ENCODE data around the gene DNAH11.
"Not testable (repeated sequence)": the region's sequence is repeated elsewhere in the genome, so short reads cannot be mapped to it uniquely, and the experiment has no call there.

Gene DNAH11

DNA sequence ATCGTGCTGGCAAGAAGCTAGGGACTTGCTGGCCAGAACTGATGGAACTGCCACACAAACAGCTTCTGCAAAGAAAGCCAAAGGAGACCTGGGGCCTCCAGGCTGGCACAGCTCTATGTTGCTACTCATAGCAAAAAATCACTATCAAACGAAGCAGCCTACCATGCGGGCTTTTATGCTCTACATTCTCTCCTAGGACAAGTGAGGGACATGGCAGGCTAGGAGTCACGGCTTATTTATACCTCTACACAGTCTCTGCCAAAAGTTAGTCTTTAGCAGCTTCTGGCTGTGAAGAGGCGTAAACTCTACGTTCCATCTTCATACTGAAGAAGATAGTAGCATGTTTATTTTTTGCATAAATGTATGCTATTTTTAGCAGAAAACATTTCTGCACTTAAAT lies 367.4 kb downstream of the DNAH11 start:
- no peak for TF ChIP-seq ZNF274 (IDR thresholded peaks at IDR 0.05; ENCODE audit: low read depth, low read length)
- no peak overlapping the region for H3K4me3 ChIP-seq (ENCODE audit: low read length)

DNA sequence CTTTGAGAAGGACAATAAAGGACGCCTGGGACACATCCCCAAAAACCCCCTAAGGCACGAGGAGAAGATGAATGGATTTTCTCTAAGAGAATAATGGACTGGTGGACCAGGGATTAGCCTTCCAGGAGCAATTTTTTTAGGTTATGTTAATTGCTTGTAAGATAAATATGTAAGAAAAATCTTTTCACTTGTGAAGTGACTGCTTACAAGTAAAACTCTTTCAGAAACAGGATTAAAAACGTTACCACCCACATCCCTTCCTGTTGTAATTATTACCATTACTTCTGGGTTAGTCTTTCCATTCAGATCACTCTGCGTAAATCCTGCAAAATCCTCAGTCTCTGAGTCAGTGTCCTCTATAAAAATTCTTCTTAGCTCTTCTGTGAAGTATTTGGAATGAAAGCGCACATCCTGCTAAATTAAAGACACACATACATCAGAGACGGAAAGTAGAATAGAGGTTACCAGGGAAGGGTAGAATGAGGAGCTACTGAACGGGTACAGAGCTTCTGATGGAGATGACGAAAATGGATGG lies 368.6 kb downstream of the DNAH11 start:
- TF ChIP-seq ZNF274 (IDR thresholded peaks at IDR 0.05; ENCODE audit: low read depth, low read length): no peak
- no peak overlapping the region for H3K4me3 ChIP-seq (ENCODE audit: low read length)

DNA sequence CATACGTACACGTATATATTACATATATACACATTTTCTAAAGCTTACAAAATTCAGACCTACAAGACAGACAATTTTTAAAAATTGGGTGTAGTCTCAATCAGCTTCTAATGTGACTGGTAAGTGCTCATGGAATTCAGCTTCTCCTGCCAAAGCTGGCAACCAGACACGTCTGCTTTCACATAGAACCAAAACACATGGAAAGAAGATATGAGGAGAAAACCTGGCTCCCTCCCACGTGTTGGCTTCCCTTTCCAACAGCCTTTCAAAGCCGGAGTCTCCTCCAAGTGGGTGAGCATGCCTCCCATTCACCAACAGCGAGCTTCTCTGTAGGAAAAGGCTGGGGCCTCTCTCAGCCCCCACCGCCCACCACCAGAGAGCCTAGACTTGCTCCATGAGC lies 369.5 kb downstream of the DNAH11 start:
- no peak overlapping the region for H3K4me3 ChIP-seq (ENCODE audit: low read length)
- no peak for TF ChIP-seq ZNF274 (IDR thresholded peaks at IDR 0.05; ENCODE audit: low read depth, low read length)

DNA sequence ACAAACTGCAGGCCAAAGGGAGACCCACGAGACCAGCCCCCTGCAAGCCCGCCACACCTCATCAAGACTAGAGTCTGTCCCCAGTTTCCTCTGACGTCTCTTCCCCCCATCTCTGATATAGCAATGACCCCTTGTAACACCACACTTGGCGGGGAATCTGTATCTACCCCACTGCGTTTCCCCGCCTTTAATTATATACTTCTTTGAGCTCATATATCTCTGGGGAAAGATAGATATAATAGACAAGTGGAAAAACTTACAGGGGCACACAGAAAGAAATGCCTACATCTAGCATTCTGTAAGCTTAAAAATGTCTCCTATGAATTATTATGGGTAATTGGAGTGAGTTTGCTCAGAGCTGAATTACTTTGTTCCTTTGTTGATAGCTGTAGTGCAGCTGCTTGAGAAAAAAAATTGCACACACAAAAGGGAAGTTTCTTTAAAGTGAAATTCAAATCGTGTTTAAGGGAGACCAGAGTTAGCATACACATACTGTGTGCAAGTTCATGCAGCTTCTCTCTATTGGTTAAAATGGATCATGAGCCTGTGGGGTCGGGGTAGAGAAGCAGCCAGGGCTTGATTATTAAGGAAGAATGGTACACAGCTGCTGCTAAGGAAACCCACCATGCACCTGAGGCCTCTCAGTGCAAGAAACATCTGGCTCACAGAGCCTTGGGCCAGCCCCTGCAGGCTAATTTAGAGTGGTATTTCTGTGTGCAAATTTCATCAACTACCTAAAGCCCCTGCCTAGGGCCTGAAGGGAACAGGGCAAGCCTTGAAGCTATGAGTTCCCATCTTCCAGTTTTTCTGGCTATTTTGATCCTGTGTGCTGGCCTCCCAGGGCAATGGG lies 370.3 kb downstream of the DNAH11 start:
- TF ChIP-seq ZNF274 (IDR thresholded peaks at IDR 0.05; ENCODE audit: low read depth, low read length): no peak
- H3K4me3 ChIP-seq (ENCODE audit: low read length): no peak overlapping the region

DNA sequence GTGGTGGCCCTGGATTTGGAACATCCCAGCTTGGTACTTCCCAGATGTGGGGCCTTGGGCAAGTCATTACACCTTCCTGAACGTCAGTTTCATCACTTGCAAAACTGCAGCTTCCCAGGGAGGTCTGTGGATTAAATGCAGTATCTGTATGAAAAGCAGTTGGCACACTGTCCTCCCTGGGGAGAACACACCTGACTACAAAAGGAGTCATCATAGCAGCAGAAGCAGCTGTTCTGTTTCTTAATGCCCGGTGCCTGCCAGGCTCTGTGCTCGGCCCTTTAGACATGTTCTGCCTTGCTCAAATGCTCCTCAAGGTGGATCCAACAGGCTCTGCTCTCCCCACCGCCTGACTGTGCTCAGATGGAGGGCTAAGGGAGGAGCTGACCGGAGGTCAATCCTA lies 371.8 kb downstream of the DNAH11 start:
- TF ChIP-seq ZNF274 (IDR thresholded peaks at IDR 0.05; ENCODE audit: low read depth, low read length): no peak
- no peak overlapping the region for H3K4me3 ChIP-seq (ENCODE audit: low read length)

DNA sequence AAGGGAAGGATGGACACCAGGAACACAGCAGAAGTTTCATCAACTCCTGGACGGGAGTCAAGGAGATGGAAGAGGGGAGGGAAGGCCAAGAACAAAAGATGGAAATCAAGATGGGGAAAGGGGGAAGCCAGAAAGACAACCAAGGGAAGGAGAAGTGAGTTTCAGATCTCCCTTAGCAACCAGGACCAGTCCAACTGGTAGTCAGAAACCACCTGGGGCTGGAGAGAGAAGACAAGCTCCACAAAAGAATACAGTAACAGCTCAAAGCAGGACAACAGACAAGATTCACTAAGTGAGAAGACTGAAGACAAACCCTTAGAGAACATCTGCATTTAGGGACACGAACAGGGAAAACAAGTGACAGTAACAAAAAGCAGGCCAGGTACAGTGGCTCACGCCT lies 372.3 kb downstream of the DNAH11 start:
- TF ChIP-seq ZNF274 (IDR thresholded peaks at IDR 0.05; ENCODE audit: low read depth, low read length): no peak

DNA sequence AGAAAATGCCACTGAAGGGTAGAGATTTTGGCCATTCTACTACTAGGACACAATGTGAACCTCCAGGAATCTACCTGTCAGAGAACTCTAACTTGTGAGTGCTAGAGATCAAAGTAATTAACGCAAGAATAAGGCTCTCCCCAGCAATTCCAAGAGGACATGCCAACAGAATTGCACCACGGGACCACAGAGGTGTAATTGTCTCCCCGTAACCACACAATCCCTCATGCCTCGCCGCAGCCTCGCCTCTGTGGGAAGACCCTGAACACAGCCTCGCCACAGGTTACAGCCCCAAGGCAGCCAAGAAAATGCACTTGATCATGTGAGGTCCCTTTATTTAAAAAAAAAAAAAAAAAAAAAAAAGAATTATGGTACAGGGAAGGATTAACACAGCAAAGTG lies 373.3 kb downstream of the DNAH11 start:
- no peak for TF ChIP-seq ZNF274 (IDR thresholded peaks at IDR 0.05; ENCODE audit: low read depth, low read length)
- no peak overlapping the region for H3K4me3 ChIP-seq (ENCODE audit: low read length)

More for the DNA sequence above, 372.3 kb downstream of the DNAH11 start:
- H3K4me3 ChIP-seq (ENCODE audit: low read length): no peak overlapping the region

DNA sequence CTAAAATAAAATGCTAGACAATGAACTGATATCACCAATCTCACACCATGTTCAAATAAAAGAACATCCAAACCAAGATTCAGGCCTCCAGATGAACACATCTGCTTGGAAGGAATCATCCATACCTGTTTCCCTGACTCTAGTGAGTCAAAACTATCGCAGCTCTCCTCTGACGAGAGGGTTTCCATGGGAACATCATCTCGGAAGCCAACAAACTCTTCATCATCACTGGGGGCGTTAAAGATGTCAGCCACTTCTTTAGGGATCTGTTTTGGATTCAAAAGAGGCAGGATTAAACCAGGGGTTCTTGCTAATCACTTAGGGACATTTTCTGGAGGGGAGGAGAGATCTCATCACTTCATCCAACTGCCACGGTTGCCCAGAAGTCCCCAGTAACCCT lies 373.8 kb downstream of the DNAH11 start:
- no peak overlapping the region for H3K4me3 ChIP-seq (ENCODE audit: low read length)
- no peak for TF ChIP-seq ZNF274 (IDR thresholded peaks at IDR 0.05; ENCODE audit: low read depth, low read length)

DNA sequence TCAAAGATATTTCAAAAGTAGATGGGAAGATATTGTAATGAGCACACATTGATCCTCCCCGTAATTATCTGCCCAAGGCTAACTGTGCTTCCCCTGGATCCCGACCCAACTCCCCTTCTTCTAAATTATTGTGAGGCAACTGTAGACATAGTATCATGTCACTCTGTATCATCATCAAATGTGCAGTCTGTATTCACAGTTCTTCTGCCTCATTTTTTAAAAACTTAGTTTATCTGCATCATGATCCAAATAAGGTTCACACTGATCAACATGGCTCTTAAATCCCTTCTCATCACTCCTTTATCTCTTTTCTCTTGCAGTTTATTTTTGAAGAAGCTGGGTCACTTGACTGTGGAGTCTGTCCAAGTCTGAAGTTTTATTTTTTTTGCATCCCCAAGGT lies 375.4 kb downstream of the DNAH11 start:
- no peak for TF ChIP-seq ZNF274 (IDR thresholded peaks at IDR 0.05; ENCODE audit: low read depth, low read length)
- H3K4me3 ChIP-seq (ENCODE audit: low read length): no peak overlapping the region

DNA sequence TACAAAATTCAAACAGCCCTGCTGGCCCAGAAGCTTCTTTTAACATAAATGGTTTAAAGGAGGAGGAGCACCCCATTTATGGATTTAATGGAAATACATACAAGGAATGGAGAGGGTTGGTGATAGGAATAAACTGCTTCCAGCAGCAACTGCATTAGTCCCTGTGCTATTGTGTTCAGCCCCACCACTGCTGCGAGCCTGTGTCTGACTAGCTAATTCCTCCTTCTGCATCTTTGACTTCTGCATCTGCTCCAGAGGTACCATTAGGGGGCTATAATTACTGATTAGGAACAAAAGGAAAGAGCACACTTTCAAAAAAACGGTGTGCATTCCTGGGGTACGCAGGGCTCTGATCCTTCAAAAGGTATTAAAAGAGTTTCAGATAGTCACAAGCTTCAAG lies 378.1 kb downstream of the DNAH11 start:
- no peak for TF ChIP-seq ZNF274 (IDR thresholded peaks at IDR 0.05; ENCODE audit: low read depth, low read length)
- H3K4me3 ChIP-seq (ENCODE audit: low read length): no peak overlapping the region

DNA sequence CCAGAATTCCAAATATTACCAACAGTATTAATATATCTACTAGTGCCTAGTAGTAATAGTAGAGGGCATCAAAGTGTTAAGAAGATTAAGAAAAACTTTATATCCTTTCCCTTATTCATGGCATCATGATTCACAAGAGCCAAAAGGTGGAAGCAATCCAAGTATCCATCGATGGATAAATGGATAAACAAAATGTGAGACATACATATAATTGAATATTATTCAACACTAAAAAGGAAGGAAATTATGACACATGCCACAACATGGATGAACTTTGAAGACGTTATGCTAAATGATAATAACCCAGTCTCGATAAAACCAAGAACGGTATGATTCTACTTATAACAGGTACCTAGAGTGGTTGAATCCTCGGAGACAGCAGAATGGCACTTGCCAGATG lies 379.8 kb downstream of the DNAH11 start:
- TF ChIP-seq ZNF274 (IDR thresholded peaks at IDR 0.05; ENCODE audit: low read depth, low read length): no peak

DNA sequence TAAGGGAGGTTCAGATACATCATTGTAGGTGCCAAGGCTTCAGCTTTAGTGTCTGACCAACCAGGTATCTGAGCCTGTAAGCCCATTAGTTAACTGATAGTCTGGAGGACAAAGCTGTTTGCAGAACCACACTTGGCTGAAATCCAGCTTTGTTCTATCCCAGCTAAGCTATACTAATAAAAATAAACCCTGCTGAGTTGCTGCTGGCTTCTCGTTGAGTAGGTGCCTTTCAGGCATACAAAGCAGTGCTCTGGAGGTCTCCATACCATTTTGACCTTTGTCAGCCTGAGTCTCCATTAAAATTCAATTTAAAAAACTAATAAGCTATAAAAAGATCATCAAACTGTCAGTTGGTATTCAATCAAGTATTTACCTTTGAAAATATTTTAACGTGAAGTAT lies 380.8 kb downstream of the DNAH11 start:
- no peak for TF ChIP-seq ZNF274 (IDR thresholded peaks at IDR 0.05; ENCODE audit: low read depth, low read length)
- H3K4me3 ChIP-seq (ENCODE audit: low read length): no peak overlapping the region

More for the DNA sequence above, 379.8 kb downstream of the DNAH11 start:
- H3K4me3 ChIP-seq (ENCODE audit: low read length): no peak overlapping the region

DNA sequence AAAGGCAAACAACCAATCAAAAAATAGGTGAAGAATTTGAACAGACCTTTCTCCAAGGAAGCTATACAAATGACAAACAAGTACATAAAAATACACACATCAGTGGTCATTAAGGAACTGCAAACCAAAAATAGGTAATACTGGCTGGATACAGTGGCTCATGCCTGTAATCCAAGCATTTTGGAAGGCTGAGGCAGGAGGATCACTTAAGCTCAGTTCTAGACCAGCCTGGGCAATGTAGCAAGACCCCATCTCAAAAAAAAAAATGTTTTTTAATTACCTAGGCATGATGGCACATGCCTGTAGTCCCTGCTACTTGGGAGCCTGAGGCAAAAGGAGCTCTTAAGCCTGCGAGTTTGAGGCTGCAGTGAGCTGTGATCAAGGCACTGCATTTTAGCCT lies 383.6 kb downstream of the DNAH11 start:
- H3K4me3 ChIP-seq (ENCODE audit: low read length): no peak overlapping the region
- no peak for TF ChIP-seq ZNF274 (IDR thresholded peaks at IDR 0.05; ENCODE audit: low read depth, low read length)

DNA sequence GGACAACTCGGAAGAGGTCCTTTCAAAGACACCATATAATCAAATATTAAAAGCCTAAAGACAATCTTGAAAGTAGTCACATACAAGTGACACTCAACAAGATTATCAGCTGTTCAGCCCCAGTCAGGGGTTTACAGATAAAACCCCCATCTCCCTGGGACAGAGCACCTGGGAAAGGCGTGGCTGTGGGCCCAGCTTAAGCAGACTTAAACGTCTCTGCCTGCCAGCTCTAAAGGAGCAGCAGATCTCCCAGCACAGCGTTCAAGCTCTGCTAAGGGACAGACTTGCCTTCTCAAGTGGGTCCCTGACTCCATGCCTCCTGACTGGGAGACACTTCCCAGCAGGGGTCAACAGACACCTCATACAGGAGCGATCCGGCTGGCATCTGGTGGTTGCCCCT lies 384.9 kb downstream of the DNAH11 start:
- H3K4me3 ChIP-seq (ENCODE audit: low read length): no peak overlapping the region
- TF ChIP-seq ZNF274 (IDR thresholded peaks at IDR 0.05; ENCODE audit: low read depth, low read length): no peak

DNA sequence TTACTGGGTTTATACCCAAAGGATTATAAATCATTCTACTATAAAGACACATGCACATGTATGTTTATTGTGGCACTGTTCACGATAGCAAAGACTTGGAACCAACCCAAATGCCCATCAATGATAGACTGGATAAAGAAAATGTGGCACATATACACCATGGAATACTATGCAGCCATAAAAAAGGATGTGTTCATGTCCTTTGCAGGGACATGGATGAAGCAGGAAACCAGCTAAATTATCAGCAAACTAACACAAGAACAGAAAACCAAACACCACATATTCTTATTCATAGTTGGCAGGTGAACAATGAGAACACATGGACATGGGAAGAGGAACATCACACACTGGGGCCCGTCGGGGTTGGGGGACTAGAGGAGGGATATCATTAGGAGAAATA lies 390.5 kb downstream of the DNAH11 start:
- H3K4me3 ChIP-seq (ENCODE audit: low read length): not testable (repeated sequence)

DNA sequence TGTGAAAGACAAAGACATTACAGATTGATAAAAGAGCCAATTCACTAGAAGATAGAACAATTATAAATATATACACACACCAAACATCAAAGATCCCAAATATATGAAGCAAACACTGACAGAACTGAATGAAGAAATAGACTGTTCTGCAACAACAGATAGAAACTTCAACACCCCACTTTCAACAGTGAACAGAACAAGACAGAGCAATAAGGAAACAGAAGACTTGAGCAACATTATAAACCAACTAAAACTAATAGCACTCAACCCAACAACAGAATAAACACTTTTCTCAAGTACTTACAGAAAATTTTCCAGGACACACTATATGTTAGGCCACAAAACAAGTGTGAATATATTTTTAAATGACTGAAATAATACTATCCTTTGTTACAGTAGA lies 392.0 kb downstream of the DNAH11 start:
- TF ChIP-seq ZNF274 (IDR thresholded peaks at IDR 0.05; ENCODE audit: low read depth, low read length): no peak
- no peak overlapping the region for H3K4me3 ChIP-seq (ENCODE audit: low read length)
